ENCODE measurements around the gene KCNN3.
"Not testable (repeated sequence)": the region's sequence is repeated elsewhere in the genome, so short reads cannot be mapped to it uniquely, and the experiment has no call there.

KCNN3 gene

DNA sequence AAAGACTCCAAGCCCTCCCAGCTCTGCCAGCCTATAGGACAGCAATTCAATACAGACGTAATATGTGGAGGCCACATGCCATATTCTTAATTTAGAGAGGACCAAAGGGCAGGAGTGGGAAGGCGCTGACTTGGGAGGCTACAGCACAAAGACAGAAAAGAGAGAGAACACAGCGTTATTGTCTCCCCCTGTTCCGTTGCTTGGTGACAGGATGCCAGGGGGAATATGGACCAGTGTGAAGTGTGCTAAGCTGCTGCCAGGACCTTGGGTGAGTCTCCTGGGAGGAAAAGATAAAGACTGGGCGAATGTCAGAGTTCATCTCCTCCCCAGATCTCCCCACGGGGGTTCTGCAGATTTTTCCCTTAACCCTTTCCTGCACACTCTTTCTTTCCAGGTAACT is 160.0 kb downstream of the KCNN3 start:
- DNase-seq (ENCODE audit: low read depth in 2 of 2, low spot score in 1 of 2): no peak

DNA sequence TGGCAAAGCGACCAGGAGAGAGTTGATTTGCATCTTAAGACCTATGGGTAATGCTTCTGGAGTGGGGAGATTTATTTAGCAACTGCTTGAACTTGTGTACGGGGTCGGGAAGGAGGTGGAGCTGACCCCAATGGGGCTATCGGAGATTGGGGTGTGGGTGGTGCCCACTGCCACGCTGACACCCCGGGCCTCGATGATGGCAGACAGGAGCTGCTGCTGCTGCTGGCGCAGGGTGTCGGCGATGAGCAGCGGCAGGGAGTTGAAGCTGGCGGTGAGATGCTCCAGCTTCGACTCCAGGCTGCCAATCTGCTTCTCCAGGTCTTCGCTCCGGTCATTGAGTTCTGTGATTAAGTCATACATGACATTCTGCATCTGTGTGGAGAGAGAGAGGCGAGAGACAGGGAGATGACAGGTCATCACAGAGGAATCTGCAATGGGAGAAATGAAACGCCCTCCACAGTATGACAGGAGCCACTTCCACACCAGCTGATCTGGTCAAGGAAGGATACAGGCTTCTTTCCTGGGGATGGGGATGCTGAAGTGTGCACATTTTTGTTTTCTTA is 162.1 kb downstream of the KCNN3 start:
- no peak for DNase-seq (ENCODE audit: low read depth in 2 of 2, low spot score in 1 of 2)

DNA sequence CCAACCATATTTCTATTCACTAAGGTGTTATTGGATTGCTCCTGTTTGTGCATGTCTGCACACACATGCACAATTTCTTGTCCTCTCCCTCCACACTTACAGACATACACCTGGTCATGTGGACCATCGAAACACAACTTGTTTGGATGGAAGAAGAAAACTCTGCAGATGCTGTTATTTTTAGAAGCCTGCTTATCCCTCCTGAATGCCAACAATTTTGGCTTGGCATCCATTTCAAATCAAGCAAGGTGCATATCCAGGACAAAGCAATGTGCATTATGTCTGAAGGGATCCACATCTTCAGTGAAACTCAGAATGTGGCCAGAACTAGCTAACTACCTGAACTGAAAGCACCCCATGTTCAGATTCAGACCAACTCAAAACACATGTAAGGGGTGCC is 163.2 kb downstream of the KCNN3 start:
- no peak for DNase-seq (ENCODE audit: low read depth in 2 of 2, low spot score in 1 of 2)

DNA sequence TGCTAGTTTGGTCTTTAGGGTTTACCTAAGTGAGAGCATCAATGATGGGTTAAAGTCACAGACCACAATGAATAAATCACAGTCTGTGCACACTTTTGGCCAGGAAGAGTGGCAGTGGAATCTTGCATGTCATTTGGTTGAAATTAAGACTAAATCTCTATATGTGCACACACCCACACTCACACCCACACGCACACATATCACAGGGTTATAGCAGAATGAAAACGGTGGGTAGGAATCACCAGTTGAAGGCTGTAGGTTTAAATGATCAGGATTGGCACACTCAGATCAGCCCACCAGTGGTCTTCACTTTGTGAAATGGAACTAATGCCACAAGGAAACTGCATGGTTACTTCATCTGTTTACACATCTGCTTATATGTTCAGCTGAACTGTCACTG is 164.5 kb downstream of the KCNN3 start:
- DNase-seq (ENCODE audit: low read depth in 2 of 2, low spot score in 1 of 2): no peak

DNA sequence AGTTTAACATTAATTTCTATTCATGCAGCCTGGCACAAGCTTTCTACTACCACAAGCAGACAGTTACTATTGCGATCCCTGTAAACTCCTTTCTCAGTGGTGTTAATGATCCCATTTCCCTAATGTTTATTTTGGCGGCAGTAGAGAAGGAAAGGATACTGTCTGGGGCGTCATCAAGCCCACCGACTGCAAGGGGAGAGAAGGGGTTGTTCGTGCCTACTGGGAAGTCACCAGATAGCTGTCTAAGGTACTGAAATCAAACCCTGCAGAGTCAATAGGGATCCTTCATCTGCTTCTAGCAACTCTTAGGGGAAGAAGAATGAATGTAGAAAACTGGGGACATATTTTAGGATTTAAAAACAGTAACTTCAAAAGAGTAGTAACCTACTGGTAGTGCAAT is 166.9 kb downstream of the KCNN3 start:
- no peak for DNase-seq (ENCODE audit: low read depth in 2 of 2, low spot score in 1 of 2)

DNA sequence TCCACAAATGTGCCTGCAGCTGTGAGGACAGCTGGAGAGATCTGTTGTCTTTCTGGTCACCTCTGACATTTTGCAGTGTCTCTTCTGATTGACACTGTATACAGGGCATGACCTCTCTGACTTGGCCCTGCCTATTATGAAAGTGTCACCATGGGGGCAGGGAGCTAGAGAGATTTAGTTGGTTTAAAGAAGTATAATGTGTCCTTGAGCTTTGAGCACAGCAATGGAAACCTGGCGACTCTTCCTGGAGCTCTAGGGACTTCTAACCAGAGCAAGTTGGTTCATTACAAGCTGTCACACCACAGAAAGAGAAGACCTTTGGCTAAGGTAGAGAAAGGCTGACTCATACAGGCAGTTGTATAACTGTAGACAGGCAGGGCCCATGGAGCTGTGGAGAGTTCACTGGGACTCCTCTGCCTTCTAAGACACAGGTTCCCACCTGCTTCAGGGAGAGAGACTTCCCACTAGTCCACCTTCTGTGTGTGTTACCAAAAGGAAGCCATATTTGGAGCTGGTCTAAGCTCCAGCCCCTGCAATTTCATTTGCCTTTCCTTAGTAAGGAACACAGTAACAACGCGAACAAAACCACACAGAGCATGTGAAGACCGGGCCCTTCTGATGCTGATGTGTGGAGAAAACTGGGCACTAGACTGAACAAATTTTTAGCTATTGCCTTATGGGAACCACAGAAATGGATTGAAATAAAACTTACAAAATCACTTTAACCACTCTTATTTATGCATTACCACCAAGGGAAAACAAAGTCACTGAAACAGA is 171.6 kb downstream of the KCNN3 start:
- no peak for DNase-seq (ENCODE audit: low read depth in 2 of 2, low spot score in 1 of 2)

DNA sequence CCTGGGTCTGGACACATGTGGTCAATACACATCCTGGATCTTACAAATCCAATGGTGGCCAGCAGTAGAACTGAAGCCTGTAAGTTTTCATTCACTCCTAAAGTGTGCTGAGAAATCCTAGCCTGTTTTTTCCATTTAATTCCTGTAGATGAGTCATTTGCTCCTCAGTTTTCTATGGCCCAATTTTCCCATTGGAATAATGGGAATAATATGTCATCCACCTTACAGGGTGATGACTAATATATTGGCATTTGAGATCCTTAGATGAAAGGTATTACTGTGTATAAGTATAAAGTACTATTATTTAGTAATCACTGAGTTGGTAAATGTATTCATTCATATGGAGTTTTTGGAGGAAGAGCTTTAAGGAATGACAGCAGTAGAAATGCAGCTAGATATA is 172.4 kb downstream of the KCNN3 start:
- DNase-seq (ENCODE audit: low read depth in 2 of 2, low spot score in 1 of 2): no peak

DNA sequence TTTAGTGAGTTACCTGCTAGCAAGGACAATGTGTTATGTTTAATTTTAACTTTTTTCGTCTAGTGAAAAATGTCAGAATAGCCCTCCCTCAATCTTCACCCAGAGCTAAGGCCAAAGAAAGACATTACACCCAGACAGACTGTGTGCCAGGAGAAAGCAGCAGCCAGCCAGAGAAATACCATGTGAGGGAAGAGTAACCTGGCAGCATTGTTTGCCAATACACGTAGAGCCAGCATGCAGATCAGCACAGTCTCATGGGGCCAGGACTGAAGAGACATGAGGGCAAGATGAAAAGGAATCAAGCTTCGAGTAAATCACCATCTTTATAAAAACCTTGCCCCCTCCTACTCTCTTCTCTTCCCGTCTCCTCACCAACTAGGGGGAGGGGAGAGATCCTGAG is 173.6 kb downstream of the KCNN3 start:
- DNase-seq (ENCODE audit: low read depth in 2 of 2, low spot score in 1 of 2): no peak

DNA sequence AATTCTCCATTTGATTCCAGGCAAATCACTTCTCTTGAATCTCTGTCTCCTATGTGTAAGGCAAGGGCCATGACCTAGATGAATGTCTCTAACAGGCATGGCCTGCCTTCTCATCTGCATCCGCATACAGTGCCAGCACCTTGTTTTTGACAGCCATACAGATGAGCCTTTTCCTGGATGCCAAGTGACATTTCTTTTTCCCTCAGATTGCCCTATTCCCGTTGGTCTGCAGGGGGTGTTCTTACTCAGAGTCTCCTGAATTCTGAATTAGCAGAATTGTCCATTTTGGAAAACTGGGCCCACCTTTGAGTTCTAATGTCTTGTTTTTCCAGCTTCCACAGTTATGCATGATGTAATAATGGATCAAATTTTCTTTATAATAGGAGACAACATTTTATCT is 174.1 kb downstream of the KCNN3 start:
- DNase-seq (ENCODE audit: low read depth in 2 of 2, low spot score in 1 of 2): no peak

DNA sequence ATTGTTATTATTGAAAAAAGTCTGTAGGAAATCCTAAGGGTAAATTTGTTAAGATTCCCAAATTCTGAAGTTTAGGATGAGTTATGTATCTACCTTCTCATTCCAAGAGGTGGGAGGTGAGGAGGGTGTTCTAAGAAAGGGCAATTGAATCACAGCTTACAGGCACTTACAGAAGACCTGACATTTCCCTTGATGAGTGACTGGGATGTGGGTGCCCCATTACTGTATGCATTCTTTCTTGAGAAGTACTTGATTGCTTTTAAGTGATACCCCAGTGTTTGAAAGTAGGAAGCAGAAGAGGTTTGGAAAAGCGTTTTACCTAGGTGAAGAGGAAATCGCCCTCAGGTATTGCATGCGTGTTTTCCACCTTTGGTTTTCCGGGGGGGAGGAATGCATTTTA is 175.1 kb downstream of the KCNN3 start:
- DNase-seq (ENCODE audit: low read depth in 2 of 2, low spot score in 1 of 2): no peak

DNA sequence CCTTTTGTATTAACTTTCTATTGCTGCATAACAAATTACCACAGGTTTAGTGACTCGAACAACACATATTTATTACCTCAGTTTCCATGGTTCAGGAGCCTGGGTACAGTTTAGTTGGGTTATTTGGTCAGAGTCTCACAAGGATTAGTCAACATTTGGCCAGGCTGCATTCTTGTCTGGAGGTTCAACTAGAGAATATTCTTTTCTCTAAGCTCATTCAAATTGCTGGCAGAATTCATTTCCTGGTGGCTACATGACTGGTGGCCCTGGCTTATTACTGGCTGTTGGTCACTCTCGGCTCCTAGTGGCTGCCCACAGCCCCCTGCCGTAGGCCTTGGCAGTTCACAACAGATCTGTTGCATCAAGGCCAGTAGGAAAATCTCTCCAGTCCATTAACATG is 181.0 kb downstream of the KCNN3 start:
- DNase-seq (ENCODE audit: low read depth in 2 of 2, low spot score in 1 of 2): no peak

DNA sequence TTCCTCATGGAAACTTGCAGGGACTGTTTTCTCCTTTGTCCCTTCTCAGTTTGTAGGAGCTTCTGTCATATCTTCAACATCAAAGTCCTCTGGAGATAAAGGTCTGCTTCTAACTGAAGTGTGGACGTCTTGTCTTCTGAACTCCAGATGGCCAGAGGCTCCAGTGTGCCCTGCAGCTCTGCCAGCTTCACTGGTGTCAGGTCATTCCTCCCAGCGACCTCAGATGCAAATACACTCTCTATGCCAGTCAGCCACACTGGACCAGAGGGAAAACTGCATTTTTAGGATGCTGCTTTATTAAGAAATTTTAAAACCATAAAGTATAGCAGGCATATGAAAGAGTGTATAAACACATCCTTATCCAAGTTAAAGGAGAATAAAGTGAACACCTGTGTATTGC is 183.6 kb downstream of the KCNN3 start:
- DNase-seq (ENCODE audit: low read depth in 2 of 2, low spot score in 1 of 2): no peak

DNA sequence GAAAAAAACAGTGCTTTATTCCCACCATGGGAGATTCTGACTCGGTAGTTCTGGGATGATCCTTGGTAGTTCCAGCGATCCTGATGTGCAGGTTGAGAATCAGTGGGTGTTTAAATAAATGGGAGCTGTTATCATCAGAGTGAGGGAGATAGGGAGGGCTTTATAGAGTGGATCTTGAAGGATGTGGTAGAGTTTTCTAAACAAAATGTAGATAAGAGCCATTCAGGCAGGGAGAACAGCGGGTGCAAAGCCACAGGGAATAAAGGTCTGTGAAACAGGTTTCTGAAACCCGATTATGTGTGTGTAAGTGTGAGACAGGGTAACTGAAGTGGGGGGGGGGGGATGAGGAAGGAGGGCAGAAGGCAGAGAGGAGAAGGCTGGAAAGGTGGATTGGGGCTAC is 186.3 kb downstream of the KCNN3 start:
- no peak for DNase-seq (ENCODE audit: low read depth in 2 of 2, low spot score in 1 of 2)

DNA sequence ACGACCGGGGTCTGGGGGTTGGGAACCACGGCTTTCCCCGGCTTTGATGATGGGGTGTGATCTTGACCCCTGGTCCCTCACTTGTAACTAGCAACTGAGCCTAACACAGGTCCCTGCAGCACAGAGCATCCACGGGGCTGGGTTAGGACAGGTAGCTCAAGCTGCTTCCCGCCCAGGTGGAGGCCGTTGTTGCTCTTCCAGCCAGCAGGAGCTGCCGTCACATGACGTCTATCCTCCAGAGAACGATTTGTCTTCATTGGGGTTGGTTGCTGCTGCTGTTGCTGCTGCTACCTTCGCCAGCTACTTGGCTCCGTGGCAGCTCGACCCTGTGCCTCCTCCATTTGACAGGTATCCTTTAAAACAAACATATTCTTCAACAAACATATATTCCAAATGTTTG is 187.8 kb downstream of the KCNN3 start:
- DNase-seq (ENCODE audit: low read depth in 2 of 2, low spot score in 1 of 2): no peak

DNA sequence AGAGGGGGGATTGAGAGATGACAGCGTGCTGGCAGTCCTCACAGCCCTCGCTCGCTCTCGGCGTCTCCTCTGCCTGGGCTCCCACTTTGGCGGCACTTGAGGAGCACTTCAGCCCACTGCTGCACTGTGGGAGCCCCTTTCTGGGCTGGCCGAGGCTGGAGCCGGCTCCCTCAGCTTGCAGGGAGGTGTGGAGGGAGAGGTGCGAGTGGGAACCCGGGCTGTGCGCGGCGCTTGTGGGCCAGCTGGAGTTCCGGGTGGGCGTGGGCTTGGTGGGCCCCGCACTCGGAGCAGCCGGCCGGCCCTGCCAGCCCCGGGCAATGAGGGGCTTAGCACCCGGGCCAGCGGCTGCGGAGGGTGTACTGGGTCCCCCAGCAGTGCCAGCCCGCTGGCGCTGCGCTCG is 192.2 kb downstream of the KCNN3 start:
- not testable (repeated sequence) for DNase-seq (ENCODE audit: low read depth in 2 of 2, low spot score in 1 of 2)

DNA sequence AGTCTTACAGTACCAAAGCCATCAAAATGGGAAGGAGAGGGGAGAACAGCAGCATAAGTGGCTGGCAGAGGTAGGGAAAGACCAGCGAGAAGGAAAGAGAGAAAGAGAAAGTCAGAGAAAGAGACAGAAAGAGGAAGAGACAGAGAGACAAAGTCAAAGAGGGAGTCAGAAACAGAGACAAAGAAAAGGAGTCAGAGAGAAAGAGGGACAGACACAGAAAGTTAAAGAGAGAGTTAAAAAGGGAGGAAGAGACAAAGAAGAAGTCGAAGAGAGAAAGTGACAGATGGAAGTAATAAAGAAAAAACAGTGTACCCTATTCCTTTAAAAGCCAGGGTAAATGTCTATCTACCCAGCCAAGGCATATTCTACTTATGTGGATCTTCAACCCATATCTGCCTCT is 193.2 kb downstream of the KCNN3 start:
- not testable (repeated sequence) for DNase-seq (ENCODE audit: low read depth in 2 of 2, low spot score in 1 of 2)

DNA sequence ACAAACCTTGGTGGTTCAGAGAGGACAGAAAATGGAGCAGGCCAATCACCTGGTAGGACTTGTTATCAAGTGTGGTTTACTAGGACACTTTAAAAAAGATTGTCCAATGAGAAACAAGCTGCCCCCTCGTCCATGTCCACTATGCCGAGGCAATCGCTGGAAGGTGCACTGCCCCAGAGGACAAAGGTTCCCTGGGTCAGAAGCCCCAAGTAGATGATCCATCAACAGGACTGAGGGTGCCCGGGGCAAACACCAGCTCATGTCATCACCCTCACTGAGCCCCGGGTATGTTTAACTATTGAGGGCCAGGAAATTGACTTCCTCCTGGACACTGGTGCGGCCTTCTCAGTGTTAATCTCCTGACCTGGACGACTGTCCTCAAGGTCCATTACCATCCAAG is 195.6 kb downstream of the KCNN3 start:
- not testable (repeated sequence) for DNase-seq (ENCODE audit: low read depth in 2 of 2, low spot score in 1 of 2)

DNA sequence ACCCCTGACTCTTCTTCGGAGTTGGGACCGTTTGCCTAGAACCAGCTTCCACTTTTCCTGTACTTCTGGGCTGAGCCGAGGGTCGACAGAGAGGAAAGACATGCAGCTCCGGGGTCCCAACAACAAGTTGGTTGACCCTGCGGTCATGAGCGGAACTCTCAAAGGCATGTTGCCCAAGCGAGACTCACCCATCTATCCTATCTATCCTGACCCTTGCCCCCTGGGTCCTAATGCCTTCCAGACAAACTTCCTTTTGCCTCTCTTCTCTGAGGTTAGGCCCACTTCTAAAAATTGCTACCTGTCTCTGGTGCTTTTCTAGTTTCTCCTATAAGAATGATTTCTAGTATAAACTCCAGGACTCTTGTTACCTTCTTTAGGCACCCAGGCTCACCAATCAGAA is 197.8 kb downstream of the KCNN3 start:
- DNase-seq (ENCODE audit: low read depth in 2 of 2, low spot score in 1 of 2): not testable (repeated sequence)

DNA sequence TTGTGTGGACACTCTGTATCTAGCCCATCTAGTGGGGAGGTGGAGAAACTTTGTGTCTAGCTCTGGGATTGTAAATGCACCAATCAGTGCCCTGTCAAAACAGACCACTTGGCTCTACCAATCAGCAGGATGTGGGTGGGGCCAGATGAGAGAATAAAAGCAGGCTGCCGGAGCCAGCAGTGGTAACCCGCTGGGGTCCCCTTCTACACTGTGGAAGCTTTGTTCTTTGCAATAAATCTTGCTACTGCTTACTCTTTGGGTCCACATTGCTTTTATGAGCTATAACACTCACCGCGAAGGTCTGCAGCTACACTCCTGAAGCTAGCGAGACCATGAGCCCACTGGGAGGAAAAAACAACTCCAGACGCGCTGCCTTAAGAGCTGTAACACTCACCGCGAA is 198.7 kb downstream of the KCNN3 start:
- not testable (repeated sequence) for DNase-seq (ENCODE audit: low read depth in 2 of 2, low spot score in 1 of 2)

DNA sequence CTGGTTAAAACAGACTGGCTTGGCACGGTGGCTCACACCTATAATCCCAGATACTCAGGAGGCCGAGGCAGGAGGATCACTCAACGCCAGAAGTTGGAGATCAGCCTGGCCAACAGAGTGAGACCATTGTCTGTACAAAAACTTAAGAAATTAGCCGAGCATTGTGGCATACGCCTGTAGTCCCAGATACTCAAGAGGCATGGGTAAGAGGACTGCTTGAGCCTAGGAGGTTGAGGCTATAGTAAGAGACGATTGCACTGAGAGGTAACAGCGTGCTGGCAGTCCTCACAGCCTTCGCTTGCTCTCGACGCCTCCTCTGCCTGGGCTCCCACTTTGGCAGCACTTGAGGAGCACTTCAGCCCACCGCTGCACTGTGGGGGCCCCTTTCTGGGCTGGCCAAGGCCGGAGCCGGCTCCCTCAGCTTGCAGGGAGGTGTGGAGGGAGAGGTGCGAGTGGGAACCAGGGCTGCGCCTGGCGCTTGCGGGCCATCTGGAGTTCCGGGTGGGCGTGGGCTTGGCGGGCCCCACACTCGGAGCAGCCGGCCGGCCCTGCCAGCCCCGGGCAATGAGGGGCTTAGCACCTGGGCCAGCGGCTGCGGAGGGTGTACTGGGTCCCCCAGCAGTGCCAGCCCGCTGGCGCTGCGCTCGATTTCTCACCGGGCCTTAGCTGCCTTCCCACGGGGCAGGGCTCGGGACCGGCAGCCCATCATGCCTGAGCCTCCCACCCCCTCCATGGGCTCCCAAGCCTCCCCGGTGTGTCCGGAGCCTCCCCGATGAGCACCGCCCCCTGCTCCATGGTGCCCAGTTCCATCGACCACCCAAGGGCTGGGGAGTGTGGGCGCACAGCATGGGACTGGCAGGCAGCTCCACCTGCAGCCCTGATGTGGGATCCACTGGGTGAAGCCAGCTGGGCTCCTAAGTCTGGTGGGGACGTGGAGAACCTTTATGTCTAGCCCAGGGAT is 199.5 kb downstream of the KCNN3 start:
- not testable (repeated sequence) for DNase-seq (ENCODE audit: low read depth in 2 of 2, low spot score in 1 of 2)

DNA sequence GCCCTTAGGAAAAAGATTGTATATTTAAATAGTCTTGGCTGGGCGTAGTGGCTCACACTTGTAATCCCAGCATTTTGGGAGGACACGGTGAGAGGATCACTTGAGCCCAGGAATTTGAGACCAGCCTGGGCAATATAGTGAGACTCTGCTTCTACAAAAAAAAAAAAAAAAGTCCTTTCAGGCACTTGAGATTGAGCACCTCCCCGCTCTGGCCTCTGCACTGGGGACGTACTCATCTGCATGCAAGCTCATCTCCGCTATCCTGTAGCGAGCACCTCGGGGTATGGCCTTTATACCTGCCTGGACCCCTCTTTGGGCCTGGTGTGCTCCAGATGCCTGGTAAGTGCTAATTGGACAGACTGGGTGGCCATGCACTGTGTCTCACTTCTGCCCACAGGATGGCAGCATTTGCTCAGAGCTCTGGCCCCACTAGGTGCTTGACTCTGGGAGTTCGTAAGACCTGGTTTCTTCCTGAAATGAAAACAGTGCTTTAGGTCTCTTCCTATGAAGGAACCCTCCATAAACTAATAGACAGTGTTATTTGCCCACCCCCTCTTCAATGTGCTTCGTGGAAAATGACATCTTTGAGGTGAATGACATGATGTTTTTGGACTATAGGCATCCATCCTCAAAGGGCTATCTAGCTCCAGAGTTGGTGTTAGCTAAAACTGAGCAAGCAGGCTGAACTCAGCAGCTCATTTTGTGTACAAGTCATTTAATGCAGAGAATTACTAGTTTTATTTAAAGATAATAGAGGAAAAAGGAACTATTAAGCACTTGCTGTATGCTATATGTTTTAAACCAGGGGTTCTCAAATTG is 200.4 kb downstream of the KCNN3 start:
- DNase-seq (ENCODE audit: low read depth in 2 of 2, low spot score in 1 of 2): peak; percentile 28 to 46

Data from stimulated activated CD8-positive, alpha-beta memory T cell treated with anti-CD3 and anti-CD28 coated beads, Interleukin-4, amount 100 ng/mL, for 1 hour (primary cell).